ENCODE data around the gene SLC12A3. TPM values are rescaled to one million over a fixed set of nuclear protein-coding genes. Genes with fewer than 3 reads are reported as not detected.

The SLC12A3 gene
- total RNA-seq, 4 donors from 2014 or later = not detected

- H3K4me3 ChIP-seq = no peak overlapping the region
- TF ChIP-seq CTCF (IDR thresholded peaks at IDR 0.05) (no peak), POLR2AphosphoS5 (IDR thresholded peaks at IDR 0.05) (no peak), EP300 (IDR thresholded peaks at IDR 0.05) (no peak), POLR2A (IDR thresholded peaks at IDR 0.05; ENCODE audit: low read depth) (no peak)
- H3K36me3 ChIP-seq = peaks cover 50 to 86% (median 71%) of the 10 kb centered on the region in 4 donors
- H3K27me3 ChIP-seq = no peaks in the 10 kb centered on the region
- no peak for DNase-seq (ENCODE audit: extremely low spot score)
- intact Hi-C loops (cut with DNase I) = no loop called here
- no peaks in the 10 kb centered on the region for H3K4me1 ChIP-seq
- no peaks in the 10 kb centered on the region for H3K9me3 ChIP-seq
- H3K27ac ChIP-seq (replicated peaks in 1 of 4) = no peak overlapping the region
These were observed 22.9 kb upstream of the SLC12A3 start for GRCh38 chr16:56842133-56842532.

- H3K27ac ChIP-seq (replicated peaks in 1 of 4) = no peak overlapping the region
- no peaks in the 10 kb centered on the region for H3K27me3 ChIP-seq
- TF ChIP-seq EP300 (IDR thresholded peaks at IDR 0.05) (no peak), CTCF (IDR thresholded peaks at IDR 0.05) (no peak), POLR2AphosphoS5 (IDR thresholded peaks at IDR 0.05) (no peak), POLR2A (IDR thresholded peaks at IDR 0.05; ENCODE audit: low read depth) (no peak)
- H3K36me3 ChIP-seq = peaks cover 38 to 67% (median 52%) of the 10 kb centered on the region in 4 donors
- H3K9me3 ChIP-seq = no peaks in the 10 kb centered on the region
- no peak for DNase-seq (ENCODE audit: extremely low spot score)
- WGBS = 95% methylated on average over 6 of the region's 6 CpGs
- intact Hi-C loops (cut with DNase I) = no loop called here
- H3K4me1 ChIP-seq = peaks cover 0 to 13% (median 12%) of the 10 kb centered on the region in 4 donors
- H3K4me3 ChIP-seq = no peak overlapping the region
These were observed 21.0 kb upstream of the SLC12A3 start for GRCh38 chr16:56844056-56844455.

- DNase-seq (ENCODE audit: extremely low spot score) = no peak
- H3K4me1 ChIP-seq = peaks cover 0 to 19% (median 15%) of the 10 kb centered on the region in 4 donors
- H3K36me3 ChIP-seq = peaks cover 20 to 35% (median 25%) of the 10 kb centered on the region in 4 donors
- H3K4me3 ChIP-seq = no peak overlapping the region
- intact Hi-C loops (cut with DNase I) = no loop called here
- TF ChIP-seq POLR2AphosphoS5 (IDR thresholded peaks at IDR 0.05) (no peak), EP300 (IDR thresholded peaks at IDR 0.05) (no peak), POLR2A (IDR thresholded peaks at IDR 0.05; ENCODE audit: low read depth) (no peak), CTCF (IDR thresholded peaks at IDR 0.05) (no peak)
- no peaks in the 10 kb centered on the region for H3K27me3 ChIP-seq
- H3K9me3 ChIP-seq = no peaks in the 10 kb centered on the region
- 76% methylated on average over 9 of the region's 9 CpGs for WGBS
- peak overlapping the region in 2 of 4 donors; percentile 12 to 13 for H3K27ac ChIP-seq (replicated peaks in 1 of 4)
These were observed 17.7 kb upstream of the SLC12A3 start for GRCh38 chr16:56847173-56847910.

- Histone ChIP-seq H3K4me1 (peaks cover 0 to 19% (median 15%) of the 10 kb centered on the region in 4 donors), H3K9me3 (no peaks in the 10 kb centered on the region), H3K27me3 (no peaks in the 10 kb centered on the region), H3K27ac (replicated peaks in 1 of 4) (no peak overlapping the region), H3K4me3 (no peak overlapping the region), H3K36me3 (peaks cover 12 to 26% (median 16%) of the 10 kb centered on the region in 4 donors)
- WGBS = 79% methylated on average over 11 of the region's 11 CpGs
- no peak for TF ChIP-seq POLR2A (IDR thresholded peaks at IDR 0.05; ENCODE audit: low read depth)
- TF ChIP-seq EP300 (IDR thresholded peaks at IDR 0.05) = no peak
- no peak for TF ChIP-seq CTCF (IDR thresholded peaks at IDR 0.05)
- TF ChIP-seq POLR2AphosphoS5 (IDR thresholded peaks at IDR 0.05) = peak in 1 of 2 donors; percentile 11
- no peak for DNase-seq (ENCODE audit: extremely low spot score)
- intact Hi-C loops (cut with DNase I) = no loop called here
These were observed 16.7 kb upstream of the SLC12A3 start for GRCh38 chr16:56848029-56848936.

Measured in esophagus muscularis mucosa (tissue), 4 donors.